Vagina (tissue), 2 donors: ENCODE data around the gene TBC1D17. TPM values are rescaled to one million over a fixed set of nuclear protein-coding genes. Genes with fewer than 3 reads are reported as not detected.

ENCODE experiments used
- DNase-seq, 2 donors: peaks; one replicate each; pipeline ENCODE4 v3.0.0-alpha.2; 2017; ENCODE audit errors: extremely low spot score in 2 of 2
- H3K27ac ChIP-seq: fragments of 200-600 bp; sonication (generic); one replicate; pipeline ENCODE4 v1.5.1; 2019
- H3K27me3 ChIP-seq: fragments of 200-600 bp; sonication (generic); one replicate; pipeline ENCODE4 v1.5.1; 2019
- H3K36me3 ChIP-seq, 2 donors: fragments of 200-600 bp; sonication (generic); one replicate each; pipeline ENCODE4 v1.5.1; 2017 to 2019
- H3K4me1 ChIP-seq: fragments of 200-600 bp; sonication (generic); one replicate; pipeline ENCODE4 v1.5.1; 2019
- H3K4me3 ChIP-seq, 2 donors: fragments of 200-600 bp; sonication (generic); 1 replicate in 1 of 2; 2 replicates in 1 of 2; pipeline ENCODE4 v1.5.1; 2016 to 2019
- H3K9me3 ChIP-seq: fragments of 200-600 bp; sonication (generic); one replicate; pipeline ENCODE4 v1.5.1; 2019
- POLR2A ChIP-seq, 2 donors: fragments of 450-650 bp; IDR thresholded peaks; one replicate each; pipeline ENCODE4 v1.6.1; 2017; ENCODE audit warnings: antibody characterized with exemption in 2 of 2, mild to moderate bottlenecking in 2 of 2, moderate library complexity in 2 of 2
- POLR2AphosphoS5 ChIP-seq, 2 donors: sonication (generic); formaldehyde crosslinking; IDR thresholded peaks; one replicate each; pipeline ENCODE4 v1.9.0; 2017; ENCODE audit warnings: antibody characterized with exemption in 2 of 2, mild to moderate bottlenecking in 2 of 2, low read depth in 1 of 2; ENCODE audit not compliant: insufficient read depth in 1 of 2
- intact Hi-C: fragments of 100-400 bp; cut with DNase I; formaldehyde crosslinking; loops from one replicate; pipeline ENCODE4 v1.15.1; 2023
- total RNA-seq: library from RNA; depleted of rRNA; stranded (reverse); fragments of >200 nt; gene quantifications from one replicate; pipeline ENCODE4 v1.2.3, GENCODE V29; 2016
- TF ChIP-seq, protein P1 (sequence below), 3 experiments: fragments of 450-650 bp in 2 of 3; fragments of 200-600 bp in 1 of 3; sonication (generic) in 1 of 3; IDR thresholded peaks; one replicate each; pipeline ENCODE4 v1.5.1; 2017 to 2019; ENCODE audit warnings: antibody characterized with exemption in 3 of 3, mild to moderate bottlenecking in 2 of 3, moderate library complexity in 2 of 3

Gene TBC1D17
- total RNA-seq, 1 donor from 2014 or later = 34.9 TPM

DNA sequence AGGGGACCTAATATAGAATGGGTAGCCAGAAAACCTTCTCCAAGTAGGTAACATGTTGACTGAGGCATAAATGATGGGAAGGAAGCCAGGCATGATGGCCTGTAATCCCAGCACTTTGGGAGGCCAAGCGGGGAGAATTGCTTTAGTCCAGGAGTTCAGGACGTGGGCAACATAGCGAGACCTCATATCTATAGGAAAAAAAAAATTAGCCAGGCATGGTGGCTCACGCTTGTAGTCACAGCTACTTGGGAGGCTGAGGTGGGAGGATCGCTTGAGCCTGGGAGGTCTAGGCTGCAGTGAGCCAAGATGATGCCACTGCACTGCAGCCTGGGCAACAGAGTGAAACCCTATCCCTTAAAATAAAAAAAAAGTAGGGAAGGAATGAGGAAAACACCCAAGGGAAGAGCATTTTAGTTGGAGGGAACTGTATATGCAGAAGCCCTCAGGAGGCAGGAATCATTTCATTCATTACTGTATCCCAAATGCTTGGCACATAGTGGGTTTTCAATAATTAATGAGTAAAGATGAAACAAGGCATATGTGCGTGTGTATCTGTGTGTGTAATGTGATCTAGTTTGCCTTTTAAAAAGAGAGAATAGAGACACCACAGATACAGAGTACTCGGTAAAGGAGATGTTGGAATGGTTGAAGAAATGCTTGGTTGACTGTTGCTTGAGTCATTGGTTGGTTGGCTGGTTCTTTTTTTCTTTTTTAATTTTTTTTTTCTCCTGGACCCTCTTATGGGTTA is 54.0 kb downstream of the TBC1D17 start:
- intact Hi-C loops = no loop called here
- Histone ChIP-seq H3K36me3 (peaks cover 0 to under 1% of the 10 kb centered on the region in 2 donors), H3K27ac (no peak overlapping the region), H3K27me3 (no peaks in the 10 kb centered on the region), H3K4me1 (peaks cover 19% of the 10 kb centered on the region), H3K9me3 (no peaks in the 10 kb centered on the region), H3K4me3 (no peak overlapping the region)
- no peak for DNase-seq
- TF ChIP-seq, protein P1, sequence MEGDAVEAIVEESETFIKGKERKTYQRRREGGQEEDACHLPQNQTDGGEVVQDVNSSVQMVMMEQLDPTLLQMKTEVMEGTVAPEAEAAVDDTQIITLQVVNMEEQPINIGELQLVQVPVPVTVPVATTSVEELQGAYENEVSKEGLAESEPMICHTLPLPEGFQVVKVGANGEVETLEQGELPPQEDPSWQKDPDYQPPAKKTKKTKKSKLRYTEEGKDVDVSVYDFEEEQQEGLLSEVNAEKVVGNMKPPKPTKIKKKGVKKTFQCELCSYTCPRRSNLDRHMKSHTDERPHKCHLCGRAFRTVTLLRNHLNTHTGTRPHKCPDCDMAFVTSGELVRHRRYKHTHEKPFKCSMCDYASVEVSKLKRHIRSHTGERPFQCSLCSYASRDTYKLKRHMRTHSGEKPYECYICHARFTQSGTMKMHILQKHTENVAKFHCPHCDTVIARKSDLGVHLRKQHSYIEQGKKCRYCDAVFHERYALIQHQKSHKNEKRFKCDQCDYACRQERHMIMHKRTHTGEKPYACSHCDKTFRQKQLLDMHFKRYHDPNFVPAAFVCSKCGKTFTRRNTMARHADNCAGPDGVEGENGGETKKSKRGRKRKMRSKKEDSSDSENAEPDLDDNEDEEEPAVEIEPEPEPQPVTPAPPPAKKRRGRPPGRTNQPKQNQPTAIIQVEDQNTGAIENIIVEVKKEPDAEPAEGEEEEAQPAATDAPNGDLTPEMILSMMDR (IDR thresholded peaks at IDR 0.05) = no peak
- TF ChIP-seq POLR2A (IDR thresholded peaks at IDR 0.05) (no peak), POLR2AphosphoS5 (IDR thresholded peaks at IDR 0.05; ENCODE audit: insufficient read depth in 1 of 2, low read depth in 1 of 2) (no peak)

- Histone ChIP-seq H3K4me3 (no peak overlapping the region), H3K27me3 (no peaks in the 10 kb centered on the region), H3K27ac (no peak overlapping the region), H3K36me3 (no peaks in the 10 kb centered on the region), H3K4me1 (peaks cover 13% of the 10 kb centered on the region), H3K9me3 (no peaks in the 10 kb centered on the region)
- TF ChIP-seq POLR2A (IDR thresholded peaks at IDR 0.05) = no peak
- intact Hi-C loops = no loop called here
- no peak for DNase-seq
Measured at GRCh38 chr19:49932041-49932451, 54.5 kb downstream of the TBC1D17 start.

DNA sequence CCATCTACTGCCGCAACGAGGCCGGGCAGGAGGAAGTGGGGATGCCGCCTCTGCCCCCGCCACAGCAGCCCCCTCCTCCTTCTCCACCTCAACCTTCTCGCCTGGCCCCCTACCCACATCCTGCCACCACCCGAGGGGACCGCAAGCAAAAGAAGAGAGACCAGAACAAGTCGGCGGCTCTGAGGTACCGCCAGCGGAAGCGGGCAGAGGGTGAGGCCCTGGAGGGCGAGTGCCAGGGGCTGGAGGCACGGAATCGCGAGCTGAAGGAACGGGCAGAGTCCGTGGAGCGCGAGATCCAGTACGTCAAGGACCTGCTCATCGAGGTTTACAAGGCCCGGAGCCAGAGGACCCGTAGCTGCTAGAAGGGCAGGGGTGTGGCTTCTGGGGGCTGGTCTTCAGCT is 55.2 kb downstream of the TBC1D17 start:
- no peaks in the 10 kb centered on the region for H3K9me3 ChIP-seq
- H3K4me3 ChIP-seq = no peak overlapping the region
- intact Hi-C loops = no loop called here
- TF ChIP-seq, protein P1 (IDR thresholded peaks at IDR 0.05) = no peak
- no peak for TF ChIP-seq POLR2A (IDR thresholded peaks at IDR 0.05)
- TF ChIP-seq POLR2AphosphoS5 (IDR thresholded peaks at IDR 0.05; ENCODE audit: insufficient read depth in 1 of 2, low read depth in 1 of 2) = no peak
- no peak for DNase-seq
- no peaks in the 10 kb centered on the region for H3K27me3 ChIP-seq
- H3K36me3 ChIP-seq = no peaks in the 10 kb centered on the region
- no peak overlapping the region for H3K27ac ChIP-seq
- peaks cover 11% of the 10 kb centered on the region for H3K4me1 ChIP-seq

GRCh38 chr19:49933643-49934042 is 56.1 kb downstream of the TBC1D17 start:
- TF ChIP-seq POLR2A (IDR thresholded peaks at IDR 0.05) (no peak), POLR2AphosphoS5 (IDR thresholded peaks at IDR 0.05; ENCODE audit: insufficient read depth in 1 of 2, low read depth in 1 of 2) (no peak)
- TF ChIP-seq, protein P1 (IDR thresholded peaks at IDR 0.05) = no peak
- H3K4me3 ChIP-seq = no peak overlapping the region
- H3K9me3 ChIP-seq = no peaks in the 10 kb centered on the region
- H3K27ac ChIP-seq = no peak overlapping the region
- DNase-seq = no peak
- H3K27me3 ChIP-seq = no peaks in the 10 kb centered on the region
- H3K36me3 ChIP-seq = no peaks in the 10 kb centered on the region
- peaks cover 9% of the 10 kb centered on the region for H3K4me1 ChIP-seq
- intact Hi-C loops = no loop called here

DNA sequence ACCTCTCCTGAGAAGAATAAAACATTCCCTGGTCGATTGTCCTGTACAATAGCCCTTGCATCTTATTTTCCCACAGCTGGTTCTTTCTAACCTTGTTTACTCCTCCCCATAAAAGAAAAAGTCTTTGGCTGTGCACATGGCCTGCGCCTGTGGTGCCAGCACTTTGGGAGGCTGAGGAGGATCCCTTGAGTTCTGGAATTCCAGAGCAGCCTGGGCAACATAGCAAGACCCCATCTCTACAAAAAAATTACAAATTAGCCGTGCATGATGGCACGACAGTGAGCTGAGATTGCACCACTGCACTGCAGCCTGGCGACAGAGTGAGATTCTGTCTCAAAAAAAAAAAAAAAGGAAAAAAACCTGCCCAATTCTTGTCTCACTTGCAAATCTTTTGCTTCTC is 59.0 kb downstream of the TBC1D17 start:
- no peak overlapping the region for H3K27ac ChIP-seq
- intact Hi-C loops = loop anchor here (5.0 kb wide), 1 partner anchor 46 kb away; no protein-coding TSS in a partner anchor
- no peak overlapping the region for H3K4me3 ChIP-seq
- H3K9me3 ChIP-seq = no peaks in the 10 kb centered on the region
- H3K27me3 ChIP-seq = no peaks in the 10 kb centered on the region
- no peak for DNase-seq
- TF ChIP-seq, protein P1 (IDR thresholded peaks at IDR 0.05) = no peak
- TF ChIP-seq POLR2A (IDR thresholded peaks at IDR 0.05) = no peak
- peaks cover 9% of the 10 kb centered on the region for H3K4me1 ChIP-seq
- no peaks in the 10 kb centered on the region for H3K36me3 ChIP-seq
